HG03064 (cell line): ENCODE measurements around the gene MISFA.
A peak's percentile ranks its signal among the peaks of the same experiment; 100 is the strongest.
"Not testable (repeated sequence)": the region's sequence is repeated elsewhere in the genome, so short reads cannot be mapped to it uniquely, and the experiment has no call there.

Experiments used
- ATAC-seq: cut with Tn5 transposase; IDR thresholded peaks from one replicate; pipeline ENCODE4 v1.9.1; 2021; ENCODE audit warnings: low read depth; ENCODE audit not compliant: unreplicated experiment

The MISFA gene

DNA sequence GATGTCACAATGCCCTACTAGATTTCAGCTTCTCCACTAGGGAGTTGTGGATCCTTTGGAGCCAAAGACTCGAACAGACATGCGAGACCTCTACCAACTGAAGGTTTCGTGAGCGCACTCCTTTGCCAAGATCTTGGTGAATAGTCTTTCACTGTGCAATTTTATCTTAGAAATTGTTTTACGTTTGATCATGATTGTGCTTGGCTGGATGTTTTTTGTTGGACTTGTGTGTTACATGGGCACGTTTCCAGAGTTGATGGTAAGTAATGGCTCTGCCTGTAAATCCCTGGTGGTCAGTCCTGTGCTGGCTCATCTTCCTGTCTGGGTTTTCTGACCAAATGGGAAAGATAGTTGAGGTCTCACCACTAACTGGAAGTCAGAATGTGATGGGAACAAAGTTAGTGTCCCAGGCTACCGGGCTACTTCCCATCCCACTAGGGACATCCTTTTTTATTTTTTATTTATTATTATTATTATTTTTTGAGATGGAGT, at the start of gene MISFA:
Gene MISFA (plus strand): TSS at position 51 of the 492 bp plus-strand sequence. CDS start 140 bp downstream, at position 191.
- ATAC-seq, result no peak

DNA sequence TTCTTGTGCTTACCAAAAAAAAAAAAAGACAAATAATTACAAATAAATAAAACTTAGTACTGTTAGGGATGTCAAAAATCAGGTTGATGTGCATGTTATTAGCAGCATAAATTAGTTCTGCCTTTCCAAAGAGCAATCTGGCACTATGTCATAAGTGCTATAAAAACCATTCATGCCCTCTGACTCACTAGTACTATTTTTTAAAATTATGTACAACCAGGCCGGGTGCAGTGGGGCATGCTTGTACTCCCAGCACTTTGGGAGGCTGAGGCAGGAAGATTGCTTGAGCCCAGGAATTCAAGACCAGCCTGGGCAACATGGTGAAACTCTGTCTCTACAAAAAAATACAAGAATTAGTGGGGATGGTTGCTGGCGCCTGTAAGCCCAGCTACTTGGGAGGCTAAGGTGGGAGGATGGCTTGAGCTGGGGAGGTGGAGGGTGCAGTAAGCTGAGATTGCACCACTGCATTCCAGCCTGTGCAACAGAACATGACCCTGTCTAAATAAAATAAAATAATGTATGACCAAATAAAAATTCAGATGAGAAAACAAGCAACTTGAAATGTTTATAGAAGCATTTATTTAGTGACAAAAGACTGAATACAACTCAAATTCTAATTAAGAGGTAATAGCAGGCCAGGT, 36.4 kb upstream of the MISFA start:
- ATAC-seq, result no peak

DNA sequence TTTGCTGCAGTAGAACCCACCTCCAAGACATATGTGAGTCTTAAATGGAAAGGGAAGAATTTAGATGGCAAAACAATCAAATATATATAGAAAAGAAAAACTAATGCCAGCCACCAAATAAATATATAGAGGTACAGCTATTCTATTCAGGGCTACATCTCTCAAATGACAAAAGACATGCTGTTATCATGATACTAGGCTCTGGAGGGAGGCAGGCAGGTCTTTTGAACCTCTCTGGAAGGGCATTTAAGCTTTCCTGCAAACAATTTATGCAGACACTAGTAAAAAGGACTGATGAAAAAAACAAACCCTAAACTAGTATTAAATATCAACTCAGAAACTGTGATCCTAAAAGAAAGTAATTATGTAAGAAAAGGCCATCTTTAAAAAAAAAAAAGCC, 35.4 kb upstream of the MISFA start:
- ATAC-seq, result no peak

DNA sequence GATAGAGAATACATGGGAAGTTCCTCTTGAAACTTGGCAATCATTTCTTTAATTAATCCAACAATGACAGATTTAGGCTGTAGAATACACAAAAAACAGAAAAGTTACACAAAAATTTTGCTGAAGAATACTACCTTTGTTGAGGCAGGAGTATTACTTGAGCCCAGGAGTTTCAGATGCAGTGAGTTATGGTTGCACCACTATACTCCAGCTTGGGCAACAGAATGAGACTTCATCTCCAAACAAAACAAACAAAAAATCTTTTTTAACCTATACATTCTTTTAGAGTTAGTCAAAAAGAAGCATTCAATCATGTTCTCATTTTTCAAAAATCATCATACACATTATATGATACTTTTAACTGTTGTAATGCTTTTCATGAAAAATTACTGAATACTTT, 33.2 kb upstream of the MISFA start:
- ATAC-seq, result no peak

DNA sequence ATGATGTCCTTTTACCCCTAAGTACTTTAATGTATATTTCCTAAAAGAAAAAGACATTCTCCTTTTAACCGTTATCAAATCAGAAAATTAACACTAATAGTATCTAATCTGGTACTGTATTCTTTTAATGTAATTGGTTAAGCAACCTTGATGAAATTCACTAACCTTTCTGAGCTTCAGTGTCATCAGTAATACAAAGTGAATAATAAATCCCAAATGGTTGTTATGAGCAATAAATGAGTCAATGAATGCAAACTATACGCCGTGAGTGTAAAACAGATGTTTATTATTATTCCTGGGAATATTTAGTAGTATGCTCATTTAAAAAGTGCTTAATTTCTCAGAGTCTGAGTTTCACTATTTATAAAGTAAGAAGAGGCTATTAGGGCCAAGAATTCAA, 32.5 kb upstream of the MISFA start:
- ATAC-seq, result no peak

DNA sequence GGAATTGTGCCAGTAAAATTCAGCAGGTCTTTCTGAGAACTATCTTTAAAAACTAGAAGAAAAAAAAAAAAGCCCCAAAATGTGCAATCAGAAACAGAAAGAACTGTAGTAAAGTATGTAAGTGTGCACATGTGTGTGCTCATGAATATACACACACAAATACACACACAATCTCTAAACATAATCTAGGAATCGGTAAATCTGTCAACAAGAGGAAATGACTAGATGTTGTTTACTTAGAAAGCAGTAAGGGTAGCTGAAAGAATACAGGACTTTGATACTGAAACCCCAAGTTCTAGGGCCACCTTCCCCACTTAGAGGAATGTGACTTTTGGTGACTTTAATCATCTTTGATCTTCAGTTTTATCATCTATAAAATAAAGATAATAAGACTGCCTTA, 24.2 kb upstream of the MISFA start:
- ATAC-seq, result no peak

DNA sequence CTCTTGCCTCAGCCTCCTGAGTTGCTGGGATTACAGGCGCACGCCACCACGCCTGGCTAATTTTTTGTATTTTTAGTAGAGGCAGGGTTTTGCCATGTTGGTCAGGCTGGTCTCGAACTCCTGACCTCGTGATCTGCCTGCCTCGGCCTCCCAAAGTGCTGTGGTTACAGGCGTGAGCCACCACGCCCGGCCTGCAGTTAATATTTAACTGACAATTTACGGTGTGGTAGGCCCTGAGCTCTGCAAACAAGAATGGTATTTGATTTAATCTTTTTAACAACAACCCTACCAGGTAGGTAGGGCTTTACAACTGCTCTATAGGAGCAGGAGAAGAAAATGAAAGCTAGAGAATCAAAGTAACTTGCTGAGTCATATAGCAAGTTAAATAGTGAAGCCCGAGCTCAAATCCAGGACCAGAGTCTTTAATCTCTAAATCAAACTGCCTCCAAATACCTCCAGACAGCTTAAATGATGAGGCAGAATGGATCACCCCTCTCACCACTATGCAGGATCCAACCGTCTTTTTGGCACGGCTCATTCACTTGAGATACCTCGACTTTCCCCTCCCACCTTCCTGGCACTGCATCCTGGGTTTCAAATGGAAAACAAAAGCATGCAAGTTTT, 20.5 kb upstream of the MISFA start:
- ATAC-seq, result no peak

DNA sequence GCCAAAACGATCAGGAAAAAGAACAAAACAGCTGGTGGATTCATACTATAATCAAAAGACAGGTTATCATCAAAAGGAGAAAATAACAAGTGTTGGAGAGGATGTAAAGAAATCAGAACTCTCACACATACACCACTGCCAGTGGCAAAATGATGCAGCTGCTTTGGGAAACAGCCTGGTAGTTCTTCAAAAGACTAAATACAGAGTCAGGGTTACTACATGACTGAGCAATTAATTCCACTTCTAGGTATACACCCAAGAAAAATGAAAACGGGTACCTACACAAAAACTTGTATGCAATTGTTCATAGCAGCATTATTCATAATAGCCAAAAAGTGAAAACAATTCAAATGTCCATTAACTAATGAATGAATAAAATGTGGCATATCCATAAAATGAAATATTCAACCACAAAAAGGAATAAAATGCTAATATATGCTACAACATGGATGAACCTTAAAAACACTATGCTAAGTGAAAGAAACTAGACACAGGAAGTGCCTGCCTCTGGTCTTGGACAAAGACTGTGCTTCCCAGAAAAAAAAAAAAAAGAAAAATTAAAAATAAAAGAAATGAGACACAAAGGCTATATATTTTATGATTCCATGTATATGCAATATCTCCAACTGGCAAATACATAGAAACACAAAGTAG, 19.3 kb upstream of the MISFA start:
- ATAC-seq, result no peak

DNA sequence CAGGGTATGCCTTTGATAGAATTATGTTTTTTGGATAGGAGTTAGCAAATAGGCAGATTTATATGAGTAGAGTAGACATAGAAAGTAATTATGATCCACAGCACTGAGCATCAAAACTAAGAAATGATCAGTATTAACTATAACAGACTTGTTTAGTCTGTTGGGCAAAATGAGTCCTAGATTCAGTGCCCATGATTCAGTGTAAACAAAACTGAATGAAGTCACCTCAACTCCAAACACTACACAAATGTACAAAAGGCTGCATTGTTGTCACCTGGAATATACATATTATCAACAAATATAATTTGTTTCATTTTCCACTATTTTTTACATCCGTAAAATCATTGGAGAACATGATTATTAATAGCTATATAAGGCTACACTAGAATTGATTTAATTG, 17.8 kb upstream of the MISFA start:
- no peak for ATAC-seq

DNA sequence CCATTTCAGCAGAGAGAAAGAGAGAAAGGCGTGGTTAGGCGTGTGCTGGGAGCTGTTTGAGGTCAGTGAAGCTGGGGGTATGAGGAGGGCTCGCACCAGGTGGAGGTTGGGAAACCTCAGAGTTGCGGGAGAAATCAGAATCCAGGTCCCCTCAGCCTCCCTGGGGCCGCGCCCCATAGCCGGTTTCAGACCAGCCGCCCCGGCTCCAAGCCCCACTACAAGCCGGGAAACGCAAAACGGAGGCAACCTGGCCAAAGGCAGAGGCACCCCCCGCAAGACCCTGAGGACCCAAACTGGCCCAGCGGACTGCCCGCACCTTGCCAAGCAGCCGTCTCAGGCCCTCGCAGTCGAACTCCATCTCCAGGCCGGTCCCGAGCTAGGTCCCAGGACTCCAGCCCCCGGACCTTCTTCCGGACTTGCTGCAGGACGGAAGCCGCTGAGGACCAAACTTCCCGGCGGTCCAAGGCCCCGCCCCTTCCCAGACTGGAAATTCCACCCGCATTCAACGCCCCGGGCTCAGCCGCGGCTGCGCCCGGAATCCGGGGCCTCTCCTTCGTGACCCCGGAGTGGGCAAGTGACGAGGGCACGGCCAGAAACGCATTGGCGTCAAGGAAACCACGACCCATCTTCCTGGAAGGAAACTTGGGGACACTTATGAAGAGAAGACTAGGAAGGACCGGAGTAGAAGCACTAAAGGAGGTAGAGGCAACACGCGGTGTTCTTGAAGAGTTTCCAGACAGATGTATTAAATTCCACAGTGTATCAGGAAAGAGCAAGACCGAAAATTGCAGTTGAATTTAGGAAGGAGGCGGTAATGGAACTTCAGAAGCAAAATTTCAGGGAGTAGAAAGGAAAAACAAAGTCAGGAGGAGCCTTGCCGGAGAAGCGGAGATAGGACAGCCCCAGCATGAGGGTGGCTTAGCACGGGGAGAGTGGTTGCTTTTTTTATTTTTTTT, 11.0 kb upstream of the MISFA start, which contains the start of gene UEVLD:
Gene UEVLD (minus strand): TSS at position 438 of the 956 bp plus-strand sequence. CDS start 80 bp downstream, at position 358.
- peak; percentile 63 for ATAC-seq

DNA sequence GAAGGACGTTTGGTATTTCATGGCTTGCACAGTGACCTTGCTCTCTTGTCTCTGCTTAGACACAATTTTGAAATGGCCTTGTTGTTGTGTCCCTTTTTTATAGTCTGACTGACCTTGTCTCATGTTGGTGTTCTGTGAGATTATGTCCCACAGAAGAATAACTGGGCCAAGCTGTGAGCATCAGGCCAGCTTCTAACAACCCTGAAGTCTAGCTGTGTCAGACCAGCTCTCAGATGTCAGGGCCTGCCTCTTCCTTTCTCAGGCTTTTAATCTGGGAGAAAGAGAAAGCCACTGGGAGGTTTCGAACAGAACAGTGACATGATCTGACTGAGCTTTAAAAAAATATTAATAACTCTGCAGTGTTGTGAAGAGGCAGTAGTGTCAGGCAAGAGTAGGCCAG, 9.0 kb upstream of the MISFA start:
- no peak for ATAC-seq

DNA sequence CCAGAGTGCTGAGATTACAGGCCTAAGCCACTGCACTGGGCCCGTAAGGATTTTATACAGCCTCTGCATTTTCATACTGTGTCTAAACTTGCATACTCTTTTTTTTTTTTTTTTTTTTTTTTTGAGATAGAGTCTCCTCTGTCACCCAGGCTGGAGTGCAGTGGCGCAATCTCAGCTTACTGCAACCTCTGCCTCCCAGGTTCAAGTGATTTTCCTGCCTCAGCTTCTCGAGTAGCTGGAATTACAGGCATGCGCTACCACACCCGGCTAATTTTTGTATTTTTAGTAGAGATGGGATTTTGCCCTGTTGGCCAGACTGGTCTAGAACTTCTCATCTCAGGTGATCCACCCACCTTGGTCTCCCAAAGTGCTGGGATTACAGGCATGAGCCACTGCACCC, 5.5 kb upstream of the MISFA start:
- not testable (repeated sequence) for ATAC-seq

DNA sequence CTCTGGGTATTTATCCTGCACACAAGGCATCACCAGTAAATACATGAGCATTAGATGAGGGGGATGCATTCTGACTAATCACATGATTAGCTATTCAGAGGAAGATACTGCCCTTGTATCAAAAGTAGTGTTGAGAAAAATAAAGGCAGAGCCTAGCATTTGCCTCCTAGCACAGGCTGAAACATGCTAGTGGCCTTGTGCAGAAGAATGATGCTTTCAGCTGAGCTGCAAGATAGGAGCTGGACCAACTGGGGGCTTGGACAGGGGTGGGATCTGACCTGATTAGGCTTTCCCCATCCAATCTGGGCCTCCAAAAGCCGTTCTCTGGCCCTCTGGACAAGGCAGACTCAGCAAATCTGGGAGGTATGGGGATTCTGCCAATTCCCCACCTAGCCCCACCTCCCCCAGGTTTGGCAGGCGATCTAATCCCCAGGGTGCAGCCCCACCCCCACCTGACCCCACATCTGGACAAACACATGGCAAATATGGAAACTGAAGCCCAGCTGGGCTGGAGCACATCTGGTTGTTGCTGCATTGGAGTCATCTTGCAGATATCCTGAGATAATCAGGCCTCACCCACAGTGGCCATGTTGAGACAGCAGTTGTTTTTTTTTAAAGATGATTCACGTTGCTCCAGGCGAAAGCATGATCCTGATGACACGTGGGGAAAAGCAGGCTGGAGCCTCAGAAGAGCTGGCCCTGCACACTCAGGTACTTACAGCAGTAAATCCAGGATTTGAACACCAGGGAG, 4.4 kb upstream of the MISFA start:
- no peak for ATAC-seq

DNA sequence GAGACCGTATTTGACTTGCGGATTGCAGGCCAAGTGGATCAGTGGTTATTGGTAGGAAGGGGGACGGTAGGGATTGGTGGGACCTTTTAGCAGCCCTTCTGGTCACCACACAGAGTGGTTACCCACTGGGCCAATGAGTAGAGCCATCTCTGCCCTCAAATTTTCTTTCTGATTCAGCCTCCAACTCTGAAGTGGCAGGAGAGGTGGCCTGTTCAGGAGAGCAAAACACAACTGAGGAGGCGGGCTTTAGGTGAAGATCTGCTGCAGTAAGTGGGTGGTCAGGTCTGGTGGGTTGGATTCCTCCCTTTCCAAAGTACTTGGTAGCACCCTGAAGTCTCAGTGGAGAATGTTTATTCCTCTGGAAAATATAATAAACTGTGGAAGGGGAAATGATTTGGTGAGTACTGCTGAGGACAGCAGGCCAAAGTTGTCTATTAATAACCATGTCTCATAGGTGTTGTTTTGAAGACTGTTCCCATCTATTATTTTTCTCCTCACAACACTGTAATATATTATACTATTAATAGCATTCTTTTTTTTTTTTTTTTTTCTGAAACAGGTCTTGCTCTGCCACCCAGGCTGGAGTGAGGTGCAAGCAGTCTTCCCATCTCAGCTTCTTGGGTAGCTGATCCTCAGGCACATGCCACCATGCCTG, 1.5 kb downstream of the MISFA start:
- ATAC-seq, result no peak

DNA sequence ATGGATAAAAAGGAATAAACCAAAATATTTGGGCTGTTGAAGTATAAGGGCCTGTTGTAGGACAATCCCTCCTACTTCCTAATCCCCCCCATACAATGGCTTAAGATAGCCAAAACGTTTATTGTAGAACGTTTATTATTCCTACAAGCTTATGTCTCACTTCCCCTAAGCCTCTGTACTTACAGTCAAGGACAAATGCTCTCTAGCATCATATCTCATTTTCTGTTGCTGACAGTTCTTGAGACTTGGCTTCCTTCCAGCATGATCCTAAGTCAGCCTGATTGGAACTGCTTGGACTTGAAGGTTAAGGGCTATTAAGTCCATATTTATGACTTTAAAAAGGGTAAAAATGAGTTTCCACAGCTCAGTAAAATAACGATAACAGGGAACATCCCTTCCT, 8.8 kb downstream of the MISFA start:
- no peak for ATAC-seq

DNA sequence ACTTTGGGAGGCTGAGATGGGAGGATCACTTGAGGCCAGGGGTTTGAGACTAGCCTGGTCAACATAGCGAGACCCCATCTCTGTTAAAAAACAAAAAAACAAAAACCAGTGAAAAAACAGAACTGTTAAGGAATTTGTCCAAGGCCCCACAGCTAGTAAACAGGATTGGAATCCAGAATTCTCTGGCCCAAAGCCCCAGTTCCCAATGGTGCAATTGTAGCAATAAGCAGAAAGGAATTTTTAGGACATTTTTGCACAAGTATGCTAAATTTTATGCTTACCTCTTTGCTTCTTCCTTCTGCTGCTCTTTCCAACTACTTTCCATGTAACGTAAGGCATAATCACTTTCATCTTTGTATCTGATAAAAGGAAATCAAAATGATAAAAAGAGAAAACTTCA, 11.6 kb downstream of the MISFA start:
- no peak for ATAC-seq

DNA sequence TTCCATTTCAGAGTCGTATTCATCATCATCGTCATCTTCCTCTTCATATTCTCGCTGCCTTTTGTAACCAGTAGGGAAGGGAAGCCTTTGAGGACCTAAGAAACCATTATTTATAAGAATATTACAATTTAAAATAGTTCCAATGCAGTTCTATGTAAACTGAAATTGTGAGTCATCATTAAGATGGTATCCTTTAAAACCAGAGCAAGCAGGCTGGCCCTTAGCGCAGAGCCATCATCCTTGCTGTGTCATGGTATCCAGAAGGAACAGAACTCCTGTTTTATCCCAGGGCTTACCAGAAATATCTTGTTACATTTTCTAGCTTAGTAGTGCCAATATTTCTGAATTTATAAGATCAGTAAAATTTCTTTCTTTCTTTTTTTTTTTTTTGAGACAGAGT, 12.8 kb downstream of the MISFA start:
- ATAC-seq, result no peak

DNA sequence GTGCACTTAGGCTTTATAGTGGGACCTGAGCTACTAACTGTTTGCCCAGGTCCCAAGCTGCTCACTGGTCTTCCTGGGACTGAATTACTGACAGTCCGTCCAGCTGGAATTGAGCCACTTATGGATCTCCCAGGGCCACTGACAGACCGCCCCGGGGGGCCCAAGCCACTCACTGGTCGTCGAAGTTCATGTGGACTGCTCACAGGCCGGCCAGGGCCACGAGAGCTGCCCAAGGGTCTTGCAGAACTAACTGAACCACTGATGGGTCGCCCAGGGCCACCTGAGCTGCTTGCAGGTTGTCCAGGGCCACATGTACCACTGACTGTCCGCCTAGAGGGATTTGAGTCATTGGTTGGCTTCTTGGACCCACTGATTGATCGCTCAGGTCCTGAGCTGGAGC, 15.1 kb downstream of the MISFA start:
- ATAC-seq, result no peak

DNA sequence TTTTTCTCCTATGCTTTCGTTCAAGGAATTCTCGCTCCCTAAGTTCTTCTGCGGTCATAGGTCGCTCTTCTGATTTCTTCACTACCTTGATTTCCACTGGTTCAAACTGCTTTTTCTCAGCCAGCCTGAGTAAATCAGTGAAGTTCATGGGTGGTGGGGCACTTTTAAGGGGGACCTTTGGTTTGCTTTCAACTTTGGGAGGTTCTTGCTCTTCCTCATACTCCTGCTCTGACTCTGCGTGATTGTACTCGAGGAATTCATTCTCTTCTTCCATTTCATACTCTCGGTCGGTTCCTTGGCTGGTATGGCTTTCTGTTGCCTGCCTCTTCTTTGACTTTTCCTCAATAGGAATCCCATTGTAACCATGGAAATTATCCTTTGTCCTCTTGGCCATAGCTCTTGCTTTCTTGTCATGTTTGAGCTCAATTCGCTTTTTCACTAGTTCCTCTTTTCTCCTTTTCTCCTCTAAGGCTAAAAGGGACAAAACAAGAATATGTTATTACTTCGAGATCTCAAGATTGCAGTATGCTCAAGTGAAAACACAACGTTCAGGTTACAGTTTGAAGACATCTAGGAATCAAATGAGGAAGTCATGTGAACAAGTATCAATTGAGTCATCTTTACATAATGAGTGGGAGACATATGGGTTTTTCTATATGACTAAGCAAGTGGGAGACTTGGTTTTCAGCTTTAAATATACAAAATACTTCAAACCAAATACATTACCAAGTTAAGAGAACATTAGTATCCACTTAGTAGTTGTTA, 16.2 kb downstream of the MISFA start:
- ATAC-seq, result peak; percentile 77
